ENCODE data around the gene DLX1.

DNA sequence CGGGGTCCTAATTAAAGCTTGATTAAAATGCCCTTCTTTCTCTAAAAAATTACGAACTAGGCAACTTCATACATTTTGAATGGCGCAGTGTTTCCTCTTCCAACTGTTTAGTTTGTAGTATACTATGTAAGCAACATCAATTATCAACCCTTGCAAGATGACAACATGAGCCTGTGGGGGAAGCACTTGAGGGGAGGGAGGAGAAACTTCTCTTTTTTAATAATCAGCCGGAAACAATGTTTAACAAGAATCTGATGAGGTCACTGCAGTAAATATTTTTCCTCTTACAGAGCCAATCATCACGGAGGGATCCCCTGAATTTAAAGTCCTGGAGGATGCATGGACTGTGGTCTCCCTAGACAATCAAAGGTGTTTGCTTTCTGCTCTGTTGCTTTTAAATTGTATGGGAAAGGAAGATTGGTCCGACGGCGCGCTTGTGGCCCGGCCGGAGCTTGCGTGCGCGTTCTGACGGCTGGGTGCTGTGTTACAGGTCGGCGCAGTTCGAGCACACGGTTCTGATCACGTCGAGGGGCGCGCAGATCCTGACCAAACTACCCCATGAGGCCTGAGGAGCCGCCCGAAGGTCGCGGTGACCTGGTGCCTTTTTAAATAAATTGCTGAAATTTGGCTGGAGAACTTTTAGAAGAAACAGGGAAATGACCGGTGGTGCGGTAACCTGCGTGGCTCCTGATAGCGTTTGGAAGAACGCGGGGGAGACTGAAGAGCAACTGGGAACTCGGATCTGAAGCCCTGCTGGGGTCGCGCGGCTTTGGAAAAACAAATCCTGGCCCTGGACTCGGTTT is 5.3 kb upstream of the DLX1 start:
- TF ChIP-seq, protein P1, sequence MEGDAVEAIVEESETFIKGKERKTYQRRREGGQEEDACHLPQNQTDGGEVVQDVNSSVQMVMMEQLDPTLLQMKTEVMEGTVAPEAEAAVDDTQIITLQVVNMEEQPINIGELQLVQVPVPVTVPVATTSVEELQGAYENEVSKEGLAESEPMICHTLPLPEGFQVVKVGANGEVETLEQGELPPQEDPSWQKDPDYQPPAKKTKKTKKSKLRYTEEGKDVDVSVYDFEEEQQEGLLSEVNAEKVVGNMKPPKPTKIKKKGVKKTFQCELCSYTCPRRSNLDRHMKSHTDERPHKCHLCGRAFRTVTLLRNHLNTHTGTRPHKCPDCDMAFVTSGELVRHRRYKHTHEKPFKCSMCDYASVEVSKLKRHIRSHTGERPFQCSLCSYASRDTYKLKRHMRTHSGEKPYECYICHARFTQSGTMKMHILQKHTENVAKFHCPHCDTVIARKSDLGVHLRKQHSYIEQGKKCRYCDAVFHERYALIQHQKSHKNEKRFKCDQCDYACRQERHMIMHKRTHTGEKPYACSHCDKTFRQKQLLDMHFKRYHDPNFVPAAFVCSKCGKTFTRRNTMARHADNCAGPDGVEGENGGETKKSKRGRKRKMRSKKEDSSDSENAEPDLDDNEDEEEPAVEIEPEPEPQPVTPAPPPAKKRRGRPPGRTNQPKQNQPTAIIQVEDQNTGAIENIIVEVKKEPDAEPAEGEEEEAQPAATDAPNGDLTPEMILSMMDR (IDR thresholded peaks at IDR 0.05 in 2 of 3, conservative IDR thresholded peaks at IDR 0.05 in 1 of 3; ENCODE audit: borderline replicate concordance in 1 of 3, insufficient read depth in 1 of 3, low read depth in 2 of 3, low read length in 2 of 3), result no peak
- TF ChIP-seq CEBPB (IDR thresholded peaks at IDR 0.05; ENCODE audit: low read depth), result no peak
- TF ChIP-seq POLR2AphosphoS5 (IDR thresholded peaks at IDR 0.05; ENCODE audit: low read depth, low read length), result no peak
- no peak for TF ChIP-seq EZH2 (IDR thresholded peaks at IDR 0.05)
- TF ChIP-seq POLR2A (IDR thresholded peaks at IDR 0.05; ENCODE audit: borderline replicate concordance, extremely low read depth, insufficient read depth, insufficient read length), result no peak
- no peak for TF ChIP-seq ZFX (IDR thresholded peaks at IDR 0.05)
- TF ChIP-seq, protein P2, sequence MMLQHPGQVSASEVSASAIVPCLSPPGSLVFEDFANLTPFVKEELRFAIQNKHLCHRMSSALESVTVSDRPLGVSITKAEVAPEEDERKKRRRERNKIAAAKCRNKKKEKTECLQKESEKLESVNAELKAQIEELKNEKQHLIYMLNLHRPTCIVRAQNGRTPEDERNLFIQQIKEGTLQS (IDR thresholded peaks at IDR 0.05), result no peak
